Activated T-cell treated with anti-CD3 and anti-CD28 coated beads for 1 hour (primary cell): ENCODE measurements around the gene GJB5.
"Not testable (repeated sequence)": the region's sequence is repeated elsewhere in the genome, so short reads cannot be mapped to it uniquely, and the experiment has no call there.

Experiments used
- DNase-seq: peaks from one replicate; pipeline ENCODE4 v3.0.0-alpha.2; 2020; ENCODE audit warnings: low read depth

GJB5 gene

GRCh38 chr1:34754964-34755637, at the start of gene GJB5:
Gene GJB5, plus strand, starts transcription at chr1:34755047. Its CDS starts 2,284 bp downstream, at chr1:34757331.
- no peak for DNase-seq

GRCh38 chr1:34705077-34705476, 49.8 kb upstream of the GJB5 start:
- no peak for DNase-seq

- DNase-seq, result no peak
Observed at GRCh38 chr1:34708106-34708505, 46.7 kb upstream of the GJB5 start.

- no peak for DNase-seq
Observed at GRCh38 chr1:34709547-34709946, 45.3 kb upstream of the GJB5 start.

- DNase-seq, result no peak
Observed at GRCh38 chr1:34710812-34711211, 44.0 kb upstream of the GJB5 start.

- no peak for DNase-seq
Observed at GRCh38 chr1:34711485-34711884, 43.4 kb upstream of the GJB5 start.

GRCh38 chr1:34712007-34712688, 42.7 kb upstream of the GJB5 start:
- DNase-seq, result no peak

- DNase-seq, result no peak
Observed at GRCh38 chr1:34713443-34713842, 41.4 kb upstream of the GJB5 start.

GRCh38 chr1:34714386-34714785, 40.5 kb upstream of the GJB5 start:
- no peak for DNase-seq

GRCh38 chr1:34715139-34715538, 39.7 kb upstream of the GJB5 start:
- DNase-seq, result no peak

GRCh38 chr1:34721241-34721640, 33.6 kb upstream of the GJB5 start:
- DNase-seq, result no peak

- DNase-seq, result no peak
Observed at GRCh38 chr1:34721646-34722355, 33.0 kb upstream of the GJB5 start.

- no peak for DNase-seq
Observed at GRCh38 chr1:34726861-34727260, 28.0 kb upstream of the GJB5 start.

GRCh38 chr1:34730485-34730884, 24.4 kb upstream of the GJB5 start:
- no peak for DNase-seq

- not testable (repeated sequence) for DNase-seq
Observed at GRCh38 chr1:34732831-34733230, 22.0 kb upstream of the GJB5 start.

- DNase-seq, result no peak
Observed at GRCh38 chr1:34736692-34737091, 18.2 kb upstream of the GJB5 start.

- not testable (repeated sequence) for DNase-seq
Observed at GRCh38 chr1:34737236-34737635, 17.6 kb upstream of the GJB5 start.

- DNase-seq, result no peak
Observed at GRCh38 chr1:34739613-34740012, 15.2 kb upstream of the GJB5 start.

GRCh38 chr1:34740161-34740868, 14.5 kb upstream of the GJB5 start:
- no peak for DNase-seq

GRCh38 chr1:34742667-34743270, 12.1 kb upstream of the GJB5 start:
- peak; percentile 79 for DNase-seq

GRCh38 chr1:34743775-34744174, 11.1 kb upstream of the GJB5 start:
- DNase-seq, result no peak

GRCh38 chr1:34744851-34745250, 10.0 kb upstream of the GJB5 start:
- DNase-seq, result no peak
